Choroid plexus epithelial cell (primary cell): ENCODE data around the gene NPEPL1.

Experiments used
- DNase-seq: peaks from one replicate; pipeline ENCODE4 v3.0.0-alpha.2; 2010; ENCODE audit warnings: low read depth
- H3K4me3 ChIP-seq: 2 replicates; pipeline ENCODE4 v1.5.1; 2011; ENCODE audit warnings: low read depth, mild to moderate bottlenecking, control low read depth, low read length, moderate library complexity
- TF ChIP-seq, protein P1 (sequence below): conservative IDR thresholded peaks from 2 replicates; pipeline ENCODE4 v1.5.1; 2011; ENCODE audit warnings: low read depth, mild to moderate bottlenecking, control low read depth, inconsistent platforms, low read length, moderate library complexity

The NPEPL1 gene

GRCh38 chr20:58676161-58676560 lies 16.4 kb upstream of the NPEPL1 start:
- no peak overlapping the region for H3K4me3 ChIP-seq
- TF ChIP-seq, protein P1, sequence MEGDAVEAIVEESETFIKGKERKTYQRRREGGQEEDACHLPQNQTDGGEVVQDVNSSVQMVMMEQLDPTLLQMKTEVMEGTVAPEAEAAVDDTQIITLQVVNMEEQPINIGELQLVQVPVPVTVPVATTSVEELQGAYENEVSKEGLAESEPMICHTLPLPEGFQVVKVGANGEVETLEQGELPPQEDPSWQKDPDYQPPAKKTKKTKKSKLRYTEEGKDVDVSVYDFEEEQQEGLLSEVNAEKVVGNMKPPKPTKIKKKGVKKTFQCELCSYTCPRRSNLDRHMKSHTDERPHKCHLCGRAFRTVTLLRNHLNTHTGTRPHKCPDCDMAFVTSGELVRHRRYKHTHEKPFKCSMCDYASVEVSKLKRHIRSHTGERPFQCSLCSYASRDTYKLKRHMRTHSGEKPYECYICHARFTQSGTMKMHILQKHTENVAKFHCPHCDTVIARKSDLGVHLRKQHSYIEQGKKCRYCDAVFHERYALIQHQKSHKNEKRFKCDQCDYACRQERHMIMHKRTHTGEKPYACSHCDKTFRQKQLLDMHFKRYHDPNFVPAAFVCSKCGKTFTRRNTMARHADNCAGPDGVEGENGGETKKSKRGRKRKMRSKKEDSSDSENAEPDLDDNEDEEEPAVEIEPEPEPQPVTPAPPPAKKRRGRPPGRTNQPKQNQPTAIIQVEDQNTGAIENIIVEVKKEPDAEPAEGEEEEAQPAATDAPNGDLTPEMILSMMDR: no peak
- DNase-seq: no peak

GRCh38 chr20:58677079-58677604 lies 15.5 kb upstream of the NPEPL1 start:
- DNase-seq: no peak
- TF ChIP-seq, protein P1: no peak
- H3K4me3 ChIP-seq: no peak overlapping the region

GRCh38 chr20:58677808-58678207 lies 14.8 kb upstream of the NPEPL1 start:
- TF ChIP-seq, protein P1: no peak
- H3K4me3 ChIP-seq: no peak overlapping the region
- no peak for DNase-seq

- no peak for DNase-seq
- H3K4me3 ChIP-seq: no peak overlapping the region
These were observed 13.8 kb upstream of the NPEPL1 start for GRCh38 chr20:58678806-58679205.

GRCh38 chr20:58682656-58683531 lies 9.7 kb upstream of the NPEPL1 start:
- DNase-seq: no peak
- TF ChIP-seq, protein P1: no peak
- no peak overlapping the region for H3K4me3 ChIP-seq

More at GRCh38 chr20:58678806-58679205, 13.8 kb upstream of the NPEPL1 start:
- TF ChIP-seq, protein P1: no peak

DNA sequence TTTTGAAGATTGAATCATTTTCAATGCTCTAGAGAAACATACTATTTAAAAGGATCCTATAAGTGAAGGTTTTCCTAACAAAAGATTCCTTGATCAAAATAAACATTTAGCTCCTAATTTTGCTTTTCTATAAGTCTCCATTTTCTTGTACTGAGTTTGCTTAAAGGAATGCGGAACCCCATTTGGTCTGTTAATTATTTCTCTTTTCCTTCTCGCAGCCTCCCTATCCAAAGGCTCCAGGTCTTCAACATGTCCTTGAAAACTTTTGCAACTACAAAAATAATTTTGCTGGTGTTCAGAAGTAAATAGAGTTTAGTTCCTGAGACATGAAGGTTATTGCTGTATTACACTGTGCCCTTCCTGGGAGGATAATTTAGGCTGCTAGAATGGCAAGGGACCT lies 8.3 kb upstream of the NPEPL1 start:
- no peak overlapping the region for H3K4me3 ChIP-seq
- no peak for DNase-seq
- TF ChIP-seq, protein P1: no peak
